HL-60/S4 treated with phorbol 12-myristate 13-acetate at 8.2 ng/mL for 4 days and 3 days (cell line): Measurements from ENCODE around the gene HCN3.

Source experiments
- in situ Hi-C: fragments of 300-500 bp; cut with MboI; formaldehyde crosslinking; loops from 2 replicates; pipeline ENCODE4 v1.15.0; 2022; ENCODE audit warnings: low sequenced_read_pairs

Gene HCN3

DNA sequence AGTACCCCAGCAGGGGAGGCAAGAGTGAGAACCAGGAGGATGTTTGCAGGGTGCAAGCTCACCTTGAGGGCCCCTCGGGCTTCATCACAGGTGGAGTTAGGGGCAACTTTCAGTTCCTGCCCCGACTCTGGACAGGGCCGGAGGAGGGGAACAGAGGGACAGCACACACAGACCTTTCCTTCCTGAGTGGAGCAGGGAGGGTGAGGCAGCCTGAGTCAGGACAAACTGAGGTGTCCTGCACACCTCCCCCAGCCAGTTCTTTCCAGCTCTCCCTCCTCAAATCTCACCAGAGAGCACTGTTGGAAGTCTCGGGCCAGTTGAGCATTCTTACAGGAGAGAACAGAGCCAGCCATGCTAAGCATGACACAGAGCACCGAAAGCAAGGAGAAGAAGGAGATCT, 23.5 kb upstream of the HCN3 start:
- in situ Hi-C loops, result no loop called here

DNA sequence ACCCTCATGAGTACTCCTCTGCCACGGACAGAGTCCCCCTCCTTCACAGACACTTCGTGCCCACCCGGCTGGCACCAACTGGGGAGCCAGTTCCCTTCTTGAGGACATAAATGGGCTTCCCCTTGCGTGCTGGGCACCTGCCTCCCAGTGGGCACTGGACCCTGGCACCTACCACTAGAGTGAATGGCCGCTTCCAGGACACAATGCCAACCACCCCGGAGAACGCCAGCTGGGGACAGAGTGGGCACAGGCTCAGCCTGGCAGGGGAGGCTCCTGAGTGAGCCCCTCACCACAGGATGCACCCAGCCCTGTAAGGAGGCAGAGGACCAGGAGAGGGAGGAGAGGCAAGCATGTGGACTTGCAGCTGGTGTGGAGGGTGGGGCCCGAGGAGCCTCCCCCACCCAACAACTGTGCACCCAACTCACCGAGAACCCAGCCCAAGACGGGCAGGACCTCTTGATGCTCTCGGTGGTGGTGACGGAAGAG, 23.0 kb upstream of the HCN3 start:
- in situ Hi-C loops, result no loop called here

GRCh38 chr1:155254714-155255242, 22.5 kb upstream of the HCN3 start:
- in situ Hi-C loops, result no loop called here

- in situ Hi-C loops, result no loop called here
These were observed 21.8 kb upstream of the HCN3 start, which contains the start of gene ENTREP3 for GRCh38 chr1:155255243-155256007. Gene ENTREP3, minus strand, starts transcription at chr1:155255483. Its CDS starts 606 bp downstream, at chr1:155254877.

- in situ Hi-C loops, result no loop called here
These were observed 21.0 kb upstream of the HCN3 start for GRCh38 chr1:155256058-155256852.

- in situ Hi-C loops, result no loop called here
These were observed 17.0 kb upstream of the HCN3 start for GRCh38 chr1:155260276-155260675.

DNA sequence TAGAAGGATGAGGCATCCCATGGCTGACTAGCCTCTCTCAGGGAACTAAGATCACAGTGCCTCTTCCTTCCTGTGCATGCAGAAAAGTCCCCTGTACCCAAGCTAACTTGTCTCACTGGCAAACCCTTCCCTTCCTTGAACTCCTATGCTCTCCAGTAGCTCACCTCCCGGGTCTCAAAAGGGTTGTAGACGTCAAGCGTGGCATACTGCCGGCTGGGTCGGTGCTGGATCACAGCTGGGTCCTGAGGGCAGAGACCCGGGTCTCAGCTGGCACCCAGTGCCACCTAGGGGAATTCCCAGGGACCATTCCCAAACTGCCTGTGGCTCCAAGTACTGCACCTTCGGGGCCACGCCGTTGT, 15.8 kb upstream of the HCN3 start:
- in situ Hi-C loops, result no loop called here

DNA sequence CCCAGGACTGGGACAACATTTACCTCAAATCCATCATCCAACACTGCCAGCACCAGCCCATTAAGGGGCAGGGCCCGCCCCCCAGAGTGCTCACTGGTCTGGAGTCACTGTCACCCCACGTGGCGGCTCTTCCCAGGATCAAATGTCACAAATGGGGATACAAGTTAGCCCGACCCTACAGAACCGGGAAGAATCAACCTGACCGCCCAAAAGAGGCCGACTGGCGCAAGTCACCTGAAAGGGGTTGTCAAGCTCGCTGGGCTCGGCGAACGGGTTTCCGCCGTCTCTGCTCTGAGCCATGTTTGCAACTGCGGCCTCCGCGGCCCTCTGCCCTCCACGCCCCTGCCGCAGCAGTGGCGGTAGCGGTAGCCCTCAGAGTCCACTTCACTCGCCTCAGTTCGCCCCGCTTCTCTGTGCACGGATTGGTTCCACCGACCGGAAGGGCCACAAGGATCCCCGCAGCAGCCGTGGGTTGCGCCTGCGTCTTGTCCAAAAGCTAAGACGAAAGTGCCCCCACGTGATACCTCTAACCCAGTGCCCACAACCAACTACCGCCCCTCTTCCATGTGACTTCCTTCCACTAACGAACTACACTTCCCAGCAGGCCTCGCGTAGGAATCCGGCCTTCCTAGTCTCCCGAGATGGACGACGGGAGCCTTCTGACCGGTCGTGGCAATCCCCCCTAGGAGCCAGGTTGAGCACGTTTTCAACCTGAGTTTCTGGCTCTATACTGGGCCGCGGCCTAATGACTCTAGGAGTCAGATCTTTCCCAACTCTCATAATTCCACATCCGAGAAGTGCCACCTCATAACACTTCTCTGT, 15.2 kb upstream of the HCN3 start, which contains the start of gene SCAMP3:
TSS of gene SCAMP3 (minus strand) at position 509 of the 822 bp plus-strand sequence. CDS start at position 300, 209 bp downstream.
- in situ Hi-C loops, result no loop called here

GRCh38 chr1:155263067-155263466, 14.2 kb upstream of the HCN3 start:
- in situ Hi-C loops, result no loop called here

DNA sequence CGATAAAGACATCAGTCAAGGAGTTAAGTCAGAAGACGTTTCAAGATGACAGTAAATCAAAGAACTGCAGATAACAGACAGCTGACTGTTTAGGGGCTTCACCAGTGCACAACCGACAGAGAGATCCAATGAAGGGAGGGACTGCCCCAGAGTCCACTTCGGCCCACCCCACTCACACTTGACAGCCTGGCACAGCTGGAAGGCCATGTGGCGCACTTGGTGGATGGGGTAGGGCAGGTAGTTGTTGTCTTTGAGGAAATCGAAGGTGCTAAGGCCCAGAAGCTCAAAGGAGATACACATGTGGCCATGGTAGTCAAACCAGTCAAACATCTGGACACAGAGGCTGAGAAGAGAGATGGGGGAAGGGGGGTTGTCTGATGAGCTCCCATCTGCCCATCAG, 10.7 kb upstream of the HCN3 start:
- in situ Hi-C loops, result no loop called here

- in situ Hi-C loops, result no loop called here
These were observed 9.9 kb upstream of the HCN3 start for GRCh38 chr1:155267373-155267772.

DNA sequence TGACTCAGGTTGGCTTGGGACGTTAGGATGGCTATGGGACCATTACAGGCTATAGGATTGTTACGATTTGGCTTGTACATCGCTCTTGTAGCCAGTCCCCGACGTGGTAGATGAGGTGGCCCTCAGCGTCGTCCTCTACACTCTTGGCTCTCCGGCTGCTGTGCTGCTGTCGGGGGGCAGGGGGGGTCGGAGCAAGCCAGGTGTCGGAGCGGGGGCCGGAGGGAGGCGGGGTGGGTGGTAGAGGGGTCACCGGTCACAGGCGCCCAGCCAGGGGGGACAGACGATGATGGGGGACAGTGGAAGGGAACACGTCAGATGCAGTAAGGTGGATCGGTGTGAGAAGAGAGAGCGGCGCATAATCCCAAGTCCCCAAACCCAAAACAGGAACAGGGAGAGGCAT, 8.6 kb upstream of the HCN3 start:
- in situ Hi-C loops, result no loop called here

GRCh38 chr1:155269381-155269780, 7.9 kb upstream of the HCN3 start:
- in situ Hi-C loops, result no loop called here

DNA sequence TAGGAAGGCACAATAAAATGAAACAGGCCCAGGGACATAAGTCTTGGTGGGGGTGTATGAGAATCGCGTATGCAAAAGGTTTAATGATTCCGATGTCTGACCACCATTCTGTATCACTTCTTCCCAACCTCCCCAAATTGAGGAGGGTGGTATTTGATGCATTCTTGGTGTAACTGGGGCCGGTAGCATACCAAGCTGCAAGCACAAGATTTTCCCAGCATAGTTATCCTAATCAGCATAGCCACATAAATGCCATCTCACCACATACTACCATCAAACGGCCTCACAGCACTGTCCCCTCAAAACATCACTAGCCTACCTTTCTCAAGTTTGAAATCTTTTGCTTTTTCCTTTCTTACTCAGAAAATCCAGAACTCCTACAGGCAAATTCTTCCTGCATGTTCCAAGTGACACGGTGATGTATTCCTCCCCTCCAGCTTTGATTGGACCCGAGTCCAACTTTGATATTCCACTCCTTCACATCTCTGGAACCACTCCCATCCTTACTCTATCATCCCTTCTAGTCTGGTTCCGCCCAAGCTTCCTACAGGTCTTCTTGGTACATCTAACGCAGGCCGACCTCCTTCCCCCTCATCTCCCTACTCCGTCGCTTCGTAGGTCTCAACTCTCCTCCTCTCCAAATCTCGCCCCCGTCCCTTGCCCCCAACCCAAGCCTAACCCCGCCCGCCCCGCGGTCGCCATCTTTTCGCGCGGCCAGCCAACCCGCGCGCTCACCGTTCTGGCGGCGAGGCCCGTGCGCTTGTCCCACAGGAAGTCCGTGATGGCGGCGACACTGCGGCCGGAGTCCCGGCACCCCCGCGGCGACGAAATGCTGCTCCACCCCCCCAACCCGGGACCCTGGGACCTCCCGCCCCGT, 4.6 kb upstream of the HCN3 start:
- in situ Hi-C loops, result no loop called here

DNA sequence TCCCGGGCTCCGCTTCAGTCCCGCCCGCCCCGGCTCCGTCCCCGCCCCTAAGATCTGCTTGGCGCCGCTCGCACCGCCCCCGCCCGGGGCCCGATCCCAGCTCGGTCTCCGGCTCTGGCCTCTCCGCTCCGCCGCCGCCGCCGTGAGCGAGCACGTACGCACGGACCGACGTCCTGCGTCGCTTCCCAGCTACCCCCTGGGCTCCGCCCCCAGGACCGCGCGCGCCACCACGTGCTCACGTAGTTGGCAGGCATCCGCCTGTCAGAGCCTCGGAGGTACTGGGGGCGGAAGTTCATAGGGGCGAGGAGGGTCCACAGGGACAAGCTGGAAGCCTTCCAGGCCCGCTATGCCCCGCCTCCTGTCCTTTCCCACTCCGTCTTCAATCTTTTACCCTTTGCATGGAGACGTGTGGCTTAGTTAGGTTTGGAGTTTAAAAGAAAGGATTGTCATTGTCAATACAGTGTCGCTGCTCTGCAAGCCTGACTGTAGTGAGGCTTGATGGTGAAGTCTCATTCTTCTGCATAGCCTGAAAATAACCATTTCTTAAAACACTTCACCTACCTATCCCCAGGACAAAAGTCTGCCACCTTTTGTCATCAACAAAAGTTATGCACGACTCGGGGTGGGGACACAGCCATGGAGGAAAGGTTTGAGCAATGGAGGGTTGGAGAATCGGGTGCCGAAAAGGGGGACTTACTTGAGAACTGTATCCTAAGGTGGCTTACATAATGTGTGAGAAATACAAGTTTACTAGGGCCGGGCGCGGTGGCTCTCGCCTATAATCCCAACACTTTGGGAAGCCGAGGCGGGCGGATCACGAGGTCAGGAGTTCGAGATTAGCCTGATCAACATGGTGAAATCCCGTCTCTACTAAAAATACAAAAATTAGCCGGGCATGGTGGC, 3.7 kb upstream of the HCN3 start, which contains the start of gene CLK2:
TSS of gene CLK2 (minus strand) at position 162 of the 903 bp plus-strand sequence. CDS start 2,527 bp downstream, outside the sequence.
- in situ Hi-C loops, result no loop called here

- in situ Hi-C loops, result no loop called here
These were observed 832 bp downstream of the HCN3 start for GRCh38 chr1:155277902-155278688.

- in situ Hi-C loops, result no loop called here
These were observed 1.5 kb downstream of the HCN3 start for GRCh38 chr1:155278689-155279160.

DNA sequence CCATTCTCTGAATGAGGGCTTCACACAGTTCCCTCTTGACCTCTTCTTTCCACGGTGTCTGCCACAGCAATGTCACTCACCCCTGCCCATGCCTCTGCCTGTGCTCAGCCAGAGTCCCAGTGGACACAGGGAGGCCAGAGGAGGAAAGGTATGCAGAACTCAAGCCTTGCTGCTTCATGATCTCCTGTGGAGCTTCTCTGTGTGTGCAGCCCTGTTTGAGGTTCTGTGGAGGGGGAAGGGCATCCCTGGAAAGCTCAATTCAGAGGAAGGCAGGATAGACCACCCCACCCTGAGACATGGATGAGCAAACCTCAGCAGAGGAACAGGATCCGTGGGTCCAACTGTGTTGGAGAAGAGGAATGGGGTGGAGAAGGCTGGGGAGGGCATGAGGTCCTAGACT, 2.0 kb downstream of the HCN3 start:
- in situ Hi-C loops, result no loop called here
